ENCODE data around the gene SLC9A8. TPM values are rescaled to one million over a fixed set of nuclear protein-coding genes. Genes with fewer than 3 reads are reported as not detected.
A peak's percentile ranks its signal among the peaks of the same experiment; 100 is the strongest.
"Not testable (repeated sequence)": the region's sequence is repeated elsewhere in the genome, so short reads cannot be mapped to it uniquely, and the experiment has no call there.

Gene SLC9A8
- total and polyA plus RNA-seq, 8 donors, result 7.5 to 16.7 (median 8.8) TPM

GRCh38 chr20:49770634-49771033 is 42.0 kb upstream of the SLC9A8 start:
- Histone ChIP-seq H3K9me3 (no peaks in the 10 kb centered on the region), H3K27me3 (no peaks in the 10 kb centered on the region), H3K4me1 (peaks cover 39 to 97% of the 10 kb centered on the region in 2 donors), H3K36me3 (no peaks in the 10 kb centered on the region), H3K27ac (peak overlapping the region in 1 of 2 donors; percentile 89), H3K4me3 (no peak overlapping the region)
- ATAC-seq (no peak), DNase-seq (no peak)
- intact Hi-C loops (cut with DNase I), result no loop called here
- TF ChIP-seq CTCF (IDR thresholded peaks at IDR 0.05), result no peak

GRCh38 chr20:49774213-49774612 is 38.4 kb upstream of the SLC9A8 start:
- H3K36me3 ChIP-seq; H3K27me3 ChIP-seq; ATAC-seq; intact Hi-C loops (cut with DNase I); DNase-seq; H3K9me3 ChIP-seq; H3K4me3 ChIP-seq: not testable (repeated sequence)
- Histone ChIP-seq H3K27ac (peak overlapping the region in 1 of 2 donors; percentile 86), H3K4me1 (peaks cover 34 to 87% of the 10 kb centered on the region in 2 donors)

GRCh38 chr20:49775229-49775693 is 37.4 kb upstream of the SLC9A8 start:
- intact Hi-C loops (cut with DNase I), result no loop called here
- no peaks in the 10 kb centered on the region for H3K9me3 ChIP-seq
- no peak for TF ChIP-seq CTCF (IDR thresholded peaks at IDR 0.05)
- H3K36me3 ChIP-seq, result no peaks in the 10 kb centered on the region
- peaks cover 34 to 77% of the 10 kb centered on the region in 2 donors for H3K4me1 ChIP-seq
- ATAC-seq, result peak; percentile 73
- peak overlapping the region; percentile 56 to 86 for H3K27ac ChIP-seq
- H3K4me3 ChIP-seq, result peak overlapping the region in 1 of 2 donors; percentile 2
- DNase-seq, result peak in 2 of 4 donors; percentile 35 to 64
- H3K27me3 ChIP-seq, result no peaks in the 10 kb centered on the region

GRCh38 chr20:49779972-49780371 is 32.7 kb upstream of the SLC9A8 start:
- intact Hi-C loops (cut with DNase I), result no loop called here
- Histone ChIP-seq H3K27me3 (no peaks in the 10 kb centered on the region), H3K27ac (no peak overlapping the region), H3K9me3 (no peaks in the 10 kb centered on the region), H3K36me3 (no peaks in the 10 kb centered on the region), H3K4me3 (no peak overlapping the region), H3K4me1 (peaks cover 19 to 40% of the 10 kb centered on the region in 2 donors)
- no peak for ATAC-seq
- TF ChIP-seq CTCF (IDR thresholded peaks at IDR 0.05), result no peak
- DNase-seq, result no peak

- Histone ChIP-seq H3K27me3 (no peaks in the 10 kb centered on the region), H3K4me3 (no peak overlapping the region), H3K36me3 (no peaks in the 10 kb centered on the region), H3K27ac (no peak overlapping the region), H3K9me3 (no peaks in the 10 kb centered on the region), H3K4me1 (peaks cover 2 to 40% of the 10 kb centered on the region in 2 donors)
- intact Hi-C loops (cut with DNase I), result no loop called here
- ATAC-seq (no peak), DNase-seq (no peak)
- TF ChIP-seq CTCF (IDR thresholded peaks at IDR 0.05), result no peak
Measured at GRCh38 chr20:49781676-49782075, 31.0 kb upstream of the SLC9A8 start.

- H3K4me3 ChIP-seq; DNase-seq; H3K27ac ChIP-seq; H3K27me3 ChIP-seq; H3K9me3 ChIP-seq; ATAC-seq; H3K36me3 ChIP-seq; intact Hi-C loops (cut with DNase I): not testable (repeated sequence)
- peaks cover 0 to 38% of the 10 kb centered on the region in 2 donors for H3K4me1 ChIP-seq
Measured at GRCh38 chr20:49782439-49782838, 30.2 kb upstream of the SLC9A8 start.

- H3K4me1 ChIP-seq, result peaks cover 0 to 35% of the 10 kb centered on the region in 2 donors
- intact Hi-C loops (cut with DNase I); H3K4me3 ChIP-seq; ATAC-seq; H3K9me3 ChIP-seq; DNase-seq; H3K27ac ChIP-seq; H3K36me3 ChIP-seq; H3K27me3 ChIP-seq: not testable (repeated sequence)
Measured at GRCh38 chr20:49783021-49783995, 29.3 kb upstream of the SLC9A8 start.
